DMS 273 treated with DMSO at 0.1 percent for 48 hours (cell line): ENCODE measurements around the gene PSKH1.
A peak's percentile ranks its signal among the peaks of the same experiment; 100 is the strongest.

Experiments
- DNase-seq: peaks from one replicate; lab custom pipeline; 2025; lab: John Stamatoyannopoulos, UW

The PSKH1 gene

GRCh38 chr16:67941469-67942199, 48.6 kb downstream of the PSKH1 start:
- DNase-seq = no peak

- no peak for DNase-seq
Measured at GRCh38 chr16:67942200-67942509, 49.1 kb downstream of the PSKH1 start.

GRCh38 chr16:67942510-67943255, 49.6 kb downstream of the PSKH1 start:
- DNase-seq = no peak

GRCh38 chr16:67943256-67943618, 50.2 kb downstream of the PSKH1 start:
- DNase-seq = no peak

GRCh38 chr16:67943619-67944504, 50.8 kb downstream of the PSKH1 start, which contains the start of gene LCAT:
Gene LCAT (minus strand): TSS chr16:67944120. CDS start chr16:67944101, 19 bp downstream.
- DNase-seq = no peak

- no peak for DNase-seq
Measured at GRCh38 chr16:67944690-67945391, 51.8 kb downstream of the PSKH1 start.

GRCh38 chr16:67945392-67945933, 52.4 kb downstream of the PSKH1 start:
- DNase-seq = no peak

GRCh38 chr16:67946128-67946569, 53.1 kb downstream of the PSKH1 start:
- no peak for DNase-seq

- no peak for DNase-seq
Measured at GRCh38 chr16:67946966-67947558, 54.0 kb downstream of the PSKH1 start.

GRCh38 chr16:67948015-67948414, 55.0 kb downstream of the PSKH1 start:
- DNase-seq = no peak

- DNase-seq = no peak
Measured at GRCh38 chr16:67949645-67950044, 56.6 kb downstream of the PSKH1 start.

- DNase-seq = no peak
Measured at GRCh38 chr16:67950335-67950843, 57.3 kb downstream of the PSKH1 start.

- no peak for DNase-seq
Measured at GRCh38 chr16:67951485-67951884, 58.4 kb downstream of the PSKH1 start.

GRCh38 chr16:67953641-67954375, 60.8 kb downstream of the PSKH1 start:
- DNase-seq = no peak

GRCh38 chr16:67954421-67955196, 61.6 kb downstream of the PSKH1 start:
- no peak for DNase-seq

GRCh38 chr16:67957622-67958021, 64.6 kb downstream of the PSKH1 start:
- no peak for DNase-seq

- DNase-seq = no peak
Measured at GRCh38 chr16:67959536-67960329, 66.7 kb downstream of the PSKH1 start.

- peak; percentile 37 for DNase-seq
Measured at GRCh38 chr16:67961551-67961957, 68.5 kb downstream of the PSKH1 start.

GRCh38 chr16:67962135-67962534, 69.1 kb downstream of the PSKH1 start:
- no peak for DNase-seq
